K562 (cell line): ENCODE results near the gene COL25A1. TPM values are rescaled to one million over a fixed set of nuclear protein-coding genes. Genes with fewer than 3 reads are reported as not detected.

Source experiments
- ATAC-seq: fragments of 200-7000 bp; cut with Tn5 transposase; 3 replicates; pipeline ENCODE4 v1.9.1; 2020; ENCODE audit warnings: moderate library complexity
- BruUV-seq: library from RNA; stranded (reverse); fragments of 400-500 nt; replicated peaks from 2 replicates; lab custom pipeline; 2021; lab: Mats Ljungman, UMichigan
- CTCF ChIA-PET: fragments of 300-600 bp; formaldehyde crosslinking; extraction: SDS; loops from one replicate; lab custom pipeline; 2021; ENCODE audit warnings: low intra/inter-chr PET ratio; lab: Yijun Ruan, JAX
- POLR2A ChIA-PET: fragments of 300-600, 350-650 bp; sonication (Branson Sonifier 250); formaldehyde crosslinking; extraction: SDS; loops from one replicate; lab custom pipeline; 2021; ENCODE audit warnings: antibody characterized with exemption, inconsistent platforms; lab: Yijun Ruan, JAX
- DNase-seq, 4 experiments: peaks; one replicate each; pipeline versions ENCODE4 v3.0.0 to v3.0.0-alpha.2; 2011 to 2018; ENCODE audit warnings: low spot score in 3 of 4, mixed read lengths in 3 of 4; ENCODE audit errors: extremely low read depth in 1 of 4
- FAIRE-seq: peaks from 2 replicates; lab custom pipeline; 2011; peaks lifted over from hg19 to GRCh38; lab: Jason Lieb, UNC
- H2AFZ ChIP-seq: 2 replicates; pipeline ENCODE4 v1.6.0; 2011; ENCODE audit warnings: low read depth, low read length, control low read depth, inconsistent platforms
- H3K27ac ChIP-seq: fragments of 200-600 bp; 3 replicates; pipeline ENCODE4 v1.8.0; 2011; ENCODE audit warnings: low read depth, mild to moderate bottlenecking, control low read depth, inconsistent platforms, low read length, moderate library complexity, mixed read lengths; ENCODE audit errors: extremely low read depth
- H3K27me3 ChIP-seq, 2 experiments: fragments of 300-600 bp in 1 of 2; 2 replicates in 1 of 2; 3 replicates in 1 of 2; pipeline versions ENCODE4 v1.6.0 to v1.8.0; 2011; ENCODE audit warnings: inconsistent platforms in 2 of 2, low read length in 2 of 2, mild to moderate bottlenecking in 1 of 2, mixed read lengths in 1 of 2, moderate library complexity in 1 of 2; ENCODE audit not compliant: control insufficient read depth in 2 of 2, insufficient read depth in 2 of 2
- H3K36me3 ChIP-seq: fragments of 300-600 bp; 3 replicates; pipeline ENCODE4 v1.8.0; 2011; ENCODE audit warnings: mild to moderate bottlenecking, low read length, inconsistent platforms; ENCODE audit not compliant: control insufficient read depth, insufficient read depth
- H3K4me1 ChIP-seq, 2 experiments: fragments of 200-600 bp in 1 of 2; replicated peaks in 1 of 2; 2 replicates in 1 of 2; 3 replicates in 1 of 2; pipeline versions ENCODE4 v1.5.1 to v1.8.0; 2011; ENCODE audit warnings: inconsistent platforms in 2 of 2, low read length in 2 of 2, mild to moderate bottlenecking in 1 of 2, mixed read lengths in 1 of 2, moderate library complexity in 1 of 2; ENCODE audit not compliant: control insufficient read depth in 2 of 2, insufficient read depth in 2 of 2
- H3K4me2 ChIP-seq: 2 replicates; pipeline ENCODE4 v1.6.1; 2011; ENCODE audit warnings: low read length, control low read depth, inconsistent platforms, mixed read lengths; ENCODE audit not compliant: insufficient read depth
- H3K4me3 ChIP-seq: fragments of 200-600 bp; sonication (generic), shearing (Covaris generic); 2 replicates; pipeline ENCODE4 v1.5.1; 2016; ENCODE audit warnings: control low read depth, inconsistent platforms
- H3K79me2 ChIP-seq: fragments of 200-600 bp; 3 replicates; pipeline ENCODE4 v1.8.0; 2011; ENCODE audit warnings: low read length, inconsistent platforms; ENCODE audit not compliant: control insufficient read depth, insufficient read depth
- H3K9ac ChIP-seq, 2 experiments: 2 replicates each; pipeline versions ENCODE4 v1.6.0 to v1.6.1; 2011; ENCODE audit warnings: low read depth in 2 of 2, low read length in 2 of 2, control low read depth in 1 of 2, inconsistent platforms in 1 of 2, mild to moderate bottlenecking in 1 of 2, mixed read lengths in 1 of 2; ENCODE audit not compliant: insufficient read depth in 1 of 2
- H3K9me1 ChIP-seq: one replicate; pipeline ENCODE4 v1.6.0; 2011; ENCODE audit warnings: inconsistent platforms, mild to moderate bottlenecking, low read length, moderate library complexity; ENCODE audit not compliant: control insufficient read depth, insufficient read depth
- H3K9me3 ChIP-seq: replicated peaks from 2 replicates; pipeline ENCODE4 v1.5.1; 2011; ENCODE audit warnings: low read depth, low read length, inconsistent platforms; ENCODE audit not compliant: control insufficient read depth, insufficient read depth
- H4K20me1 ChIP-seq: replicated peaks from 2 replicates; pipeline ENCODE4 v1.6.1; 2011; ENCODE audit warnings: low read length, inconsistent platforms, mixed read lengths; ENCODE audit not compliant: control insufficient read depth, insufficient read depth
- CBX5 ChIP-seq: IDR thresholded peaks from 2 replicates; pipeline ENCODE4 v1.6.1; 2014; ENCODE audit warnings: low read depth, borderline replicate concordance
- CHD2 ChIP-seq: IDR thresholded peaks from 2 replicates; pipeline ENCODE4 v1.6.1; 2011; ENCODE audit warnings: low read depth, low read length
- CTBP1 ChIP-seq: fragments of 450-650 bp; IDR thresholded peaks from 2 replicates; pipeline ENCODE4 v1.6.1; 2016; ENCODE audit warnings: borderline replicate concordance
- DMBX1 ChIP-seq: fragments of 250-450 bp; sonication (Bioruptor Pico); IDR thresholded peaks from 2 replicates; pipeline ENCODE4 v1.8.0; 2022; ENCODE audit warnings: inconsistent platforms, mild to moderate bottlenecking, moderate library complexity, borderline replicate concordance
- E2F5 ChIP-seq: sonication (generic); formaldehyde crosslinking; IDR thresholded peaks from 2 replicates; pipeline ENCODE4 v1.8.0; 2022; ENCODE audit warnings: mild to moderate bottlenecking, missing genetic modification reagents
- FOXM1 ChIP-seq, 2 experiments: fragments of 450-650 bp in 1 of 2; sonication (generic) in 1 of 2; formaldehyde crosslinking in 1 of 2; IDR thresholded peaks; 2 replicates each; pipeline versions ENCODE4 v1.6.1 to v1.9.0; 2017 to 2022; ENCODE audit warnings: low read depth in 2 of 2, mild to moderate bottlenecking in 2 of 2, missing genetic modification reagents in 1 of 2, moderate library complexity in 1 of 2
- GTF2E2 ChIP-seq: fragments of 200-800 bp; sonication (Bioruptor generic); IDR thresholded peaks from 2 replicates; pipeline ENCODE4 v1.6.1; 2016; ENCODE audit warnings: missing genetic modification characterization, missing compliant biosample characterization
- MAX ChIP-seq: sonication (generic); formaldehyde crosslinking; IDR thresholded peaks from 2 replicates; pipeline ENCODE4 v1.9.0; 2022; ENCODE audit warnings: mild to moderate bottlenecking, missing genetic modification reagents
- MCM7 ChIP-seq, 2 experiments: fragments of 450-650 bp; IDR thresholded peaks; 2 replicates each; pipeline ENCODE4 v1.6.1; 2016 to 2018
- NCOR1 ChIP-seq: fragments of 450-650 bp; IDR thresholded peaks from 2 replicates; pipeline ENCODE4 v1.6.1; 2016; ENCODE audit warnings: mild to moderate bottlenecking, moderate library complexity
- PREB ChIP-seq: sonication (generic); formaldehyde crosslinking; IDR thresholded peaks from 2 replicates; pipeline ENCODE4 v1.8.1; 2023; ENCODE audit warnings: mild to moderate bottlenecking, missing genetic modification reagents
- PRMT5 ChIP-seq: sonication (generic); formaldehyde crosslinking; IDR thresholded peaks from 2 replicates; pipeline ENCODE4 v1.5.0; 2020; ENCODE audit warnings: missing genetic modification reagents
- RUNX1 ChIP-seq: sonication (generic); IDR thresholded peaks from 2 replicates; pipeline ENCODE4 v1.6.1; 2016; ENCODE audit warnings: antibody characterized with exemption, low read depth
- SNIP1 ChIP-seq: fragments of 450-650 bp; IDR thresholded peaks from 2 replicates; pipeline ENCODE4 v1.7.1; 2017; ENCODE audit warnings: low read depth, mild to moderate bottlenecking
- VEZF1 ChIP-seq: fragments of 200-800 bp; sonication (Bioruptor generic); IDR thresholded peaks from 2 replicates; pipeline ENCODE4 v1.6.1; 2017; ENCODE audit warnings: missing genetic modification characterization, missing compliant biosample characterization
- ZNF707 ChIP-seq: fragments of 250-450 bp; sonication (Bioruptor Pico); conservative IDR thresholded peaks from 2 replicates; pipeline ENCODE4 v1.8.0; 2022; ENCODE audit warnings: inconsistent platforms, mild to moderate bottlenecking, moderate library complexity
- WGBS: fragments of 100-300 bp; shearing (Covaris generic); methylation state at CpG from one replicate; pipeline ENCODE4 v1.1.6; 2016; ENCODE audit warnings: low coverage, mixed read lengths; ENCODE audit not compliant: insufficient coverage; ENCODE audit errors: missing lambda C conversion rate; 5-methylcytosine and 5-hydroxymethylcytosine counted together
- in situ Hi-C: fragments of 300-500 bp; cut with MboI; formaldehyde crosslinking; loops from 4 replicates; pipeline ENCODE4 v1.15.0; 2018; ENCODE audit warnings: inconsistent platforms, mixed read lengths
- intact Hi-C: fragments of 100-400 bp; cut with micrococcal nuclease; formaldehyde crosslinking; loops from 2 replicates; pipeline ENCODE4 v1.14.2; 2022
- polyA plus RNA-seq, 8 experiments: library from polyadenylated mRNA; depleted of rRNA in 4 of 8; stranded (reverse) in 5 of 8; unstranded in 3 of 8; fragments of >200 nt; fragmentation: Nextera tagmentation in 2 of 8; fragmentation: Illumina TruSeq in 1 of 8; extraction: Ambion mirVana in 2 of 8; extraction: Trizol in 1 of 8; gene quantifications; 2 replicates each; pipeline versions ENCODE4 v1.2.1 to v1.2.3, GENCODE V29; 2011 to 2014; ENCODE audit warnings: inconsistent platforms in 1 of 8, missing spikeins in 1 of 8
- total RNA-seq, 7 experiments: library from RNA; depleted of rRNA in 6 of 7; stranded (reverse); fragments of >200 nt in 6 of 7; fragmentation: Illumina TruSeq in 2 of 7; extraction: Trizol in 2 of 7; gene quantifications; 2 replicates each; pipeline versions ENCODE4 v1.2.1 to v1.2.3, GENCODE V29; 2011 to 2021; ENCODE audit warnings: low replicate concordance in 1 of 7

The COL25A1 gene
- total and polyA plus RNA-seq, 9 of the 15 experiments (the other 6 are each of a cell fraction or from before 2014, with no cell fraction given), result 0.03 to 0.62 (median 0.27) TPM

DNA sequence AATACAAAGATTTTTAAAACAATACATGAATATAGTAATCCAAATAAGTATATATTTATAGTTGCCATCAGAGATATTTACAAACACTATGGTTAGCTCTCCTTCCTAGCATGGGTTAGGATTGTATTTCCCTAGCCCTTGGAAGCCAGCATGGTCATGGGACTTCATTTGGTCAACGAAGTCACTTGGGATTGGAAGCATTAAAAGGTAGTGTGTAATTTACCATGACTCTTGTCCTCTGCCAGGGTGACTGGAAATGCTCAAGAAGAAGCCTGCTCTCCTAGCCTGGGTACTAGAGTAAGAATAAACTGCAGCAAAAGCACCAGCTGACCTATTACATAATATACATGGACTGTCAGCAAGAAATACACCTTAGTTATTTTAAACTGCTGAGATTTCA lies 102.9 kb downstream of the COL25A1 start:
- intact Hi-C loops, result no loop called here
- POLR2A ChIA-PET, result interaction anchor here (1.8 kb wide), 1 partner anchor 36 kb away, joined by 5 read pairs; no protein-coding TSS in a partner anchor

More for the DNA sequence above, 102.9 kb downstream of the COL25A1 start:
- no peak overlapping the region for H3K4me2 ChIP-seq
- DNase-seq (no peak), FAIRE-seq (no peak), ATAC-seq (no peak)
- H3K4me3 ChIP-seq, result no peak overlapping the region
- H3K27ac ChIP-seq, result no peak overlapping the region
- no peak overlapping the region for H2AFZ ChIP-seq
- H4K20me1 ChIP-seq, result no peaks in the 10 kb centered on the region
- no peak for TF ChIP-seq RUNX1
- no peak for TF ChIP-seq CBX5
- TF ChIP-seq CHD2, result no peak
- TF ChIP-seq MAX (CRISPR knock-in tag), result no peak
- no peak for TF ChIP-seq PRMT5 (CRISPR knock-in tag)
- no peak for TF ChIP-seq FOXM1 (IDR thresholded peaks at IDR 0.05; ENCODE audit: low read depth)
- no peak for TF ChIP-seq FOXM1 (CRISPR knock-in tag; IDR thresholded peaks at IDR 0.05; ENCODE audit: low read depth)
- no peak for TF ChIP-seq DMBX1 (CRISPR knock-in tag)
- no peak for TF ChIP-seq PREB (CRISPR knock-in tag)
- TF ChIP-seq E2F5 (CRISPR knock-in tag), result no peak
- no peak for TF ChIP-seq CTBP1
- TF ChIP-seq GTF2E2 (tag), result no peak
- TF ChIP-seq SNIP1, result no peak
- TF ChIP-seq VEZF1, result no peak
- TF ChIP-seq NCOR1, result no peak
- no peak for TF ChIP-seq ZNF707
- TF ChIP-seq MCM7 (IDR thresholded peaks at IDR 0.05), result no peak
- no peaks in the 10 kb centered on the region for H3K79me2 ChIP-seq
- no peaks in the 10 kb centered on the region for H3K27me3 ChIP-seq
- WGBS, result 35% methylated on average over 1 of the region's 1 CpG
- in situ Hi-C loops, result no loop called here
- no peaks in the 10 kb centered on the region for H3K9me3 ChIP-seq
- H3K36me3 ChIP-seq, result no peaks in the 10 kb centered on the region
- no TSS peak for BruUV-seq
- no peak overlapping the region for H3K9ac ChIP-seq
- no peaks in the 10 kb centered on the region for H3K4me1 ChIP-seq
- H3K9me1 ChIP-seq, result no peaks in the 10 kb centered on the region
- CTCF ChIA-PET, result no interaction called here
